SK-N-SH treated with all-trans-retinoic acid at 6 μM for 48 hours (cell line): ENCODE results near the gene GALNT13.

Source experiments
- ARNTL ChIP-seq: fragments of 450-650 bp; formaldehyde crosslinking; IDR thresholded peaks from 2 replicates; pipeline ENCODE4 v1.5.0; 2020; ENCODE audit warnings: low read depth, mild to moderate bottlenecking, moderate library complexity, borderline replicate concordance
- BACH2 ChIP-seq: fragments of 250-450 bp; sonication (Bioruptor Pico); IDR thresholded peaks from 2 replicates; pipeline ENCODE4 v1.9.0; 2021; ENCODE audit warnings: mild to moderate bottlenecking, borderline replicate concordance
- GLIS3 ChIP-seq: fragments of 250-450 bp; sonication (Bioruptor Pico); IDR thresholded peaks from 2 replicates; pipeline ENCODE4 v1.5.0; 2020; ENCODE audit warnings: mild to moderate bottlenecking, moderate library complexity
- OSR1 ChIP-seq: fragments of 250-450 bp; sonication (Bioruptor Pico); IDR thresholded peaks from 2 replicates; pipeline ENCODE4 v1.8.0; 2022; ENCODE audit warnings: moderate library complexity, mild to moderate bottlenecking, inconsistent platforms
- PPARA ChIP-seq: fragments of 250-450 bp; sonication (Bioruptor Pico); IDR thresholded peaks from 2 replicates; pipeline ENCODE4 v1.5.0; 2020; ENCODE audit warnings: mild to moderate bottlenecking, borderline replicate concordance
- RARB ChIP-seq: fragments of 250-450 bp; sonication (Bioruptor Pico); IDR thresholded peaks from 2 replicates; pipeline ENCODE4 v1.8.0; 2021; ENCODE audit warnings: mild to moderate bottlenecking, moderate library complexity
- ZNF565 ChIP-seq: fragments of 450-650 bp; formaldehyde crosslinking; conservative IDR thresholded peaks from 2 replicates; pipeline ENCODE4 v1.5.0; 2020; ENCODE audit warnings: low read depth, mild to moderate bottlenecking, moderate library complexity
- TF ChIP-seq, protein P1 (sequence below): fragments of 250-450 bp; sonication (Bioruptor Pico); IDR thresholded peaks from 2 replicates; pipeline ENCODE4 v1.8.0; 2020; ENCODE audit warnings: mild to moderate bottlenecking, moderate library complexity, borderline replicate concordance

DNA sequence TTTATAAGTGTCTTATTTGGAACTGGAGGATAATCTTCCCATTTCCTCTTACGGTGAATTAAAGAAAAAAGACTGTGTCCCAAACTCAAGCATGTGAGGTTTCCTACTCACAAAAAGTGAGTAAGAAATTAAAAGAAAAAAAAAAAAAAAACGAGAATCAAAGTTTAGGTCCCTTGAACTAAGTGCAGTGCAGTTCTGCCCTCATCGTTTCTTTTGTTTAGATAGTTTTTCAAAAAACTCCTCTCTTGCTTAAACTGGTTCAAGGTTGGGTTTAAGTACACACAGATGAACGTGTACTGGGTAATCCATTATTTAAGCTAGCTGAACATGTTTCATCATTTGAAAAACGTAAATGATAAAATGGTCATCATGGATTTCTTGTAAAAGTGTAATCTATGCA lies 590.9 kb downstream of the GALNT13 start:
- TF ChIP-seq BACH2 (CRISPR knock-in tag) (no peak), ARNTL (no peak), GLIS3 (CRISPR knock-in tag) (no peak), RARB (no peak), PPARA (CRISPR knock-in tag) (no peak), OSR1 (CRISPR knock-in tag) (no peak), ZNF565 (CRISPR knock-in tag) (no peak)
- TF ChIP-seq, protein P1, sequence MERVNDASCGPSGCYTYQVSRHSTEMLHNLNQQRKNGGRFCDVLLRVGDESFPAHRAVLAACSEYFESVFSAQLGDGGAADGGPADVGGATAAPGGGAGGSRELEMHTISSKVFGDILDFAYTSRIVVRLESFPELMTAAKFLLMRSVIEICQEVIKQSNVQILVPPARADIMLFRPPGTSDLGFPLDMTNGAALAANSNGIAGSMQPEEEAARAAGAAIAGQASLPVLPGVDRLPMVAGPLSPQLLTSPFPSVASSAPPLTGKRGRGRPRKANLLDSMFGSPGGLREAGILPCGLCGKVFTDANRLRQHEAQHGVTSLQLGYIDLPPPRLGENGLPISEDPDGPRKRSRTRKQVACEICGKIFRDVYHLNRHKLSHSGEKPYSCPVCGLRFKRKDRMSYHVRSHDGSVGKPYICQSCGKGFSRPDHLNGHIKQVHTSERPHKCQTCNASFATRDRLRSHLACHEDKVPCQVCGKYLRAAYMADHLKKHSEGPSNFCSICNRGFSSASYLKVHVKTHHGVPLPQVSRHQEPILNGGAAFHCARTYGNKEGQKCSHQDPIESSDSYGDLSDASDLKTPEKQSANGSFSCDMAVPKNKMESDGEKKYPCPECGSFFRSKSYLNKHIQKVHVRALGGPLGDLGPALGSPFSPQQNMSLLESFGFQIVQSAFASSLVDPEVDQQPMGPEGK (CRISPR knock-in tag): no peak
